Daoy (cell line): ENCODE results near the gene IFNW1. TPM values are rescaled to one million over a fixed set of nuclear protein-coding genes. Genes with fewer than 3 reads are reported as not detected.

Experiments
- DNase-seq: peaks from one replicate; pipeline ENCODE4 v3.0.0-alpha.2; 2015; ENCODE audit warnings: low read depth
- total RNA-seq: library from RNA; depleted of rRNA; stranded (reverse); fragments of >200 nt; shearing (Covaris generic); gene quantifications from 2 replicates; pipeline ENCODE4 v1.2.3, GENCODE V29; 2014; rRNA removed

The IFNW1 gene
- total RNA-seq, 1 experiment from 2014 or later: not detected

GRCh38 chr9:21110708-21111576, 30.7 kb downstream of the IFNW1 start:
- DNase-seq: no peak

GRCh38 chr9:21104787-21105186, 36.8 kb downstream of the IFNW1 start:
- DNase-seq: no peak

- DNase-seq: no peak
Measured at GRCh38 chr9:21102305-21102704, 39.3 kb downstream of the IFNW1 start.

GRCh38 chr9:21097817-21098216, 43.8 kb downstream of the IFNW1 start:
- DNase-seq: no peak

GRCh38 chr9:21096901-21097255, 44.8 kb downstream of the IFNW1 start:
- no peak for DNase-seq

- no peak for DNase-seq
Measured at GRCh38 chr9:21096172-21096900, 45.3 kb downstream of the IFNW1 start.

- no peak for DNase-seq
Measured at GRCh38 chr9:21095561-21095960, 46.1 kb downstream of the IFNW1 start.

Other genes with a start within 250 kb of the IFNW1 start
- not detected in 2 replicates for gene HACD4, start 110.2 kb downstream of the IFNW1 start, total RNA-seq
- not detected in 2 replicates for gene IFNB1, start 63.9 kb downstream of the IFNW1 start, total RNA-seq
- gene IFNA21, start 24.8 kb upstream of the IFNW1 start, total RNA-seq: not detected in 2 replicates
- gene IFNA4, start 45.8 kb upstream of the IFNW1 start, total RNA-seq: not detected in 2 replicates
- gene IFNA7, start 60.4 kb upstream of the IFNW1 start, total RNA-seq: not detected in 2 replicates
- gene IFNA10, start 65.3 kb upstream of the IFNW1 start, total RNA-seq: not detected in 2 replicates
- gene IFNA16, start 75.5 kb upstream of the IFNW1 start, total RNA-seq: not detected in 2 replicates
- not detected in 2 replicates for gene IFNA17, start 86.4 kb upstream of the IFNW1 start, total RNA-seq
- gene IFNA14, start 98.2 kb upstream of the IFNW1 start, total RNA-seq: not detected in 2 replicates
- gene IFNA5, start 163.5 kb upstream of the IFNW1 start, total RNA-seq: not detected in 2 replicates
- not detected in 2 replicates for gene KLHL9, start 193.6 kb upstream of the IFNW1 start, total RNA-seq
- not detected in 2 replicates for gene IFNA6, start 209.1 kb upstream of the IFNW1 start, total RNA-seq
- gene IFNA13, start 226.2 kb upstream of the IFNW1 start, total RNA-seq: not detected in 2 replicates
- gene IFNA2, start 243.6 kb upstream of the IFNW1 start, total RNA-seq: not detected in 2 replicates